Heart left ventricle (tissue), 16 donors: ENCODE data around the gene FBXW8. TPM values are rescaled to one million over a fixed set of nuclear protein-coding genes. Genes with fewer than 3 reads are reported as not detected.

Experiments used
- ATAC-seq, 4 donors: fragments of 200-7000 bp; cut with Tn5 transposase; one replicate each; pipeline ENCODE4 v1.9.1; 2020 to 2022; ENCODE audit warnings: moderate library complexity in 4 of 4, mild to moderate bottlenecking in 3 of 4, moderate number of reproducible peaks in 1 of 4
- DNase-seq, 5 donors: peaks; one replicate each; pipeline ENCODE4 v3.0.0-alpha.2; 2020
- H3K27ac ChIP-seq, 12 donors: fragments of 200-600 bp; sonication (generic) in 4 of 12; one replicate each; pipeline versions ENCODE4 v1.5.0 to v1.8.0; 2016 to 2022; ENCODE audit warnings: mild to moderate bottlenecking in 2 of 12
- H3K27me3 ChIP-seq, 9 donors: fragments of 200-600 bp; sonication (generic) in 2 of 9; one replicate each; pipeline versions ENCODE4 v1.5.1 to v1.8.0; 2016 to 2022; ENCODE audit warnings: mild to moderate bottlenecking in 3 of 9
- H3K36me3 ChIP-seq, 9 donors: fragments of 200-600 bp; sonication (generic) in 2 of 9; one replicate each; pipeline versions ENCODE4 v1.5.0 to v1.8.0; 2018 to 2022; ENCODE audit warnings: mild to moderate bottlenecking in 2 of 9
- H3K4me1 ChIP-seq, 12 donors: fragments of 200-600 bp; sonication (generic) in 4 of 12; one replicate each; pipeline versions ENCODE4 v1.5.0 to v1.8.0; 2016 to 2022; ENCODE audit warnings: mild to moderate bottlenecking in 3 of 12
- H3K4me3 ChIP-seq, 12 donors: fragments of 200-600 bp; sonication (generic) in 4 of 12; one replicate each; pipeline versions ENCODE4 v1.5.0 to v1.8.0; 2017 to 2022; ENCODE audit warnings: mild to moderate bottlenecking in 9 of 12, moderate library complexity in 4 of 12
- H3K9me3 ChIP-seq, 12 donors: fragments of 200-600 bp; sonication (generic) in 4 of 12; one replicate each; pipeline versions ENCODE4 v1.5.0 to v1.8.0; 2016 to 2022; ENCODE audit warnings: mild to moderate bottlenecking in 1 of 12
- POLR2A ChIP-seq, 2 donors: fragments of 450-650 bp; IDR thresholded peaks; one replicate each; pipeline ENCODE4 v1.6.1; 2017; ENCODE audit warnings: antibody characterized with exemption in 2 of 2, mild to moderate bottlenecking in 2 of 2, moderate library complexity in 2 of 2
- WGBS, 4 donors: extraction: QIAGEN DNeasy Blood & Tissue Kit in 2 of 4; methylation state at CpG; one replicate each; pipeline versions ENCODE4 v1.1.5 to v1.1.7; 2013 to 2018; 5-methylcytosine and 5-hydroxymethylcytosine counted together
- intact Hi-C, 10 donors: fragments of 100-400 bp; cut with DNase I; formaldehyde crosslinking; loops; one replicate each; pipeline versions ENCODE4 v1.11.1 to v1.14.2; 2022
- polyA plus RNA-seq, 2 donors: library from polyadenylated mRNA; stranded (reverse); fragments of 200-250 nt; gene quantifications; one replicate each; pipeline ENCODE4 v1.2.3, GENCODE V29; 2013
- total RNA-seq, 9 donors: library from RNA; depleted of rRNA in 2 of 9; stranded (reverse); fragments of >200 nt in 2 of 9; fragmentation: NEBNext Ultra II Directional in 3 of 9; extraction: Animal tissue kit (Norgen Biotek cat#: 25700) in 3 of 9; gene quantifications; one replicate each; pipeline versions ENCODE4 v1.1.0 to v1.2.4, GENCODE V29; 2016 to 2023
- TF ChIP-seq, protein P1 (sequence below), 12 donors: fragments of 200-600 bp; sonication (generic) in 4 of 12; IDR thresholded peaks; one replicate each; pipeline versions ENCODE4 v1.5.0 to v1.8.0; 2018 to 2022; ENCODE audit warnings: antibody characterized with exemption in 12 of 12, mild to moderate bottlenecking in 5 of 12
- donor health status: ischemic (EF 13 %, LVEDD 7.1; RV severe dilation, severe dysfunction).
- donor health status: healthy with polysubstance abuse.
- donor health status: DM: no; HTN: yes; CAD: no.
- donor health status: DM: no; HTN: no; CAD: no.
- donor health status: ischemic (EF 25% LVEDD 6.9; RV normal size, moderate dysfunction).
- donor health status: ischemic (EF 25% LVEDD 5.7; RV mildly dilated, moderate dysfunction).
- donor health status: healthy.
- donor health status: DM: yes; HTN: yes; CAD: no.
- donor health status: ischemic (EF 35%, LVEDD 5.7; RV mildly dilated, moderate dysfunction).
- donor health status: nonischemic (EF 11% LVEDD 7.7; RV severe dilation, severe dysfunction).
- donor health status: DM: yes; HTN: yes; CAD: no.
- donor health status: PGD.
- donor health status: ischemic (EF 29% LVEDD 5.4; RV normal size, mild dysfunction).
- donor health status: nonischemic (EF 23%, LVEDD 6.1; RV moderate dilation, normal function).

The FBXW8 gene
- total and polyA plus RNA-seq, 11 donors, result 2.4 to 9.7 (median 7.0) TPM

DNA sequence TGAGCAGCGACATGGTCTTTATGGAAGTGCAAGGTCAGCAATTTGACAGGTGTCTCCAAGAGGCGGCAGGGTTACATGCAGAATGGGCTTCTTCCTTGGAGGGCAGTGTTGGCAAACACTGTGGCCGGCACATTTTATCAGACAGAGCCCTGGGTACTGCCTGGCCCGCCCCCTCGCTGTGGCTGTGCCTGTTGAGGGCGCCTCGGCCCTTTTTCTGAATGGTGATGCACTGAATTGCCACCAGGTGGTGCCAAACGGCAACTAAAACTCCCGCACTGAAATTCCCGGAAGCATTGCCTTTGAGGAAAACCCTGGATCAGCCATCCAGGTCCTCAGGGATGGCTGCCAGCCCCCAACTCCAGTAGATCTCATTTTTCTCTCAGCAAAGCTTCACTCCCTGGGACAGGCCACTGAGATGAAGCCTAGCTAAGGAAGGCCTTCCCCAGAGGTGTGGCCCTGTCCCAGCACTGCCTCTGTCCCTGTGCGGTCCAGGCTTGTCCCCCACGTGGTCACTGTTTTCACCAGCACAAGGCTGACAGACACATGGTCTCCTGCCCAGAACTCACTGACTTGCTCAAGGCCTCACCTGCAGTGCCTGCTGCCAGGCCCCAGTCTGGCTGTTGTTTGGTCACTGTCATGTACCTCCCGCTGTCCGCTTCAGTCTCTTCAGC lies 114.9 kb downstream of the FBXW8 start:
- 26 to 31% (median 29%) methylated on average over 10 to 14 of the region's 14 CpGs for WGBS, 4 donors
- DNase-seq, result peak in 4 of 5 donors; percentile 68 to 73 (median 70)
- Histone ChIP-seq H3K36me3 (peaks cover 0 to 80% (median 59%) of the 10 kb centered on the region in 9 donors), H3K4me1 (peaks cover 0 to 26% (median 9%) of the 10 kb centered on the region in 12 donors), H3K4me3 (no peak overlapping the region), H3K27ac (peak overlapping the region in 9 of 12 donors; percentile 20 to 65 (median 52)), H3K9me3 (no peaks in the 10 kb centered on the region), H3K27me3 (no peaks in the 10 kb centered on the region)
- intact Hi-C loops, result loop anchor here (1.0 to 10.0 kb wide), 13 partner anchors 72 to 321 kb away; partner anchors contain the start of gene TESC (in 2 of the 10)
- TF ChIP-seq POLR2A (IDR thresholded peaks at IDR 0.05), result no peak
- TF ChIP-seq, protein P1, sequence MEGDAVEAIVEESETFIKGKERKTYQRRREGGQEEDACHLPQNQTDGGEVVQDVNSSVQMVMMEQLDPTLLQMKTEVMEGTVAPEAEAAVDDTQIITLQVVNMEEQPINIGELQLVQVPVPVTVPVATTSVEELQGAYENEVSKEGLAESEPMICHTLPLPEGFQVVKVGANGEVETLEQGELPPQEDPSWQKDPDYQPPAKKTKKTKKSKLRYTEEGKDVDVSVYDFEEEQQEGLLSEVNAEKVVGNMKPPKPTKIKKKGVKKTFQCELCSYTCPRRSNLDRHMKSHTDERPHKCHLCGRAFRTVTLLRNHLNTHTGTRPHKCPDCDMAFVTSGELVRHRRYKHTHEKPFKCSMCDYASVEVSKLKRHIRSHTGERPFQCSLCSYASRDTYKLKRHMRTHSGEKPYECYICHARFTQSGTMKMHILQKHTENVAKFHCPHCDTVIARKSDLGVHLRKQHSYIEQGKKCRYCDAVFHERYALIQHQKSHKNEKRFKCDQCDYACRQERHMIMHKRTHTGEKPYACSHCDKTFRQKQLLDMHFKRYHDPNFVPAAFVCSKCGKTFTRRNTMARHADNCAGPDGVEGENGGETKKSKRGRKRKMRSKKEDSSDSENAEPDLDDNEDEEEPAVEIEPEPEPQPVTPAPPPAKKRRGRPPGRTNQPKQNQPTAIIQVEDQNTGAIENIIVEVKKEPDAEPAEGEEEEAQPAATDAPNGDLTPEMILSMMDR (IDR thresholded peaks at IDR 0.05), result peak; percentile 89 to 98 (median 94)
- peak; percentile 84 to 94 (median 88) for ATAC-seq

DNA sequence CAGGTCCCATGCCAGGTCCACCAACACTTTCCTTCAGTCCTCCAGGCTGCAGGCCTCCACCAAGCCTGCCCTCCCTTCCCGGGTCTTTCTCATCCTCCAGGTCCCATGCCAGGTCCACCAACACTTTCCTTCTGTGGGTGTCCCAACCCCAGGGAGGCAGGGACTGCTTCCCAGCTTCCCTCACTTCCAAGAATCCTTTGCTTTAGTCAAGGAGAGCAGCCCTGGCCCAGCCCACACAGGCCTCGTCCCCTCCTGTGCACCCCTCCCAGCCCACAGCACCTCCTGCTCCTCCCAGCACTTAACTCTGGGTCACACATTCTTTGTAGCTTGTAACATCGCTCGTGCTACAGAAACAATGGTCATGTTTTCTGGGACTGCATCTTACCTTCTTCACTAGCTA lies 115.6 kb downstream of the FBXW8 start:
- H3K4me1 ChIP-seq, result peaks cover 0 to 30% (median 9%) of the 10 kb centered on the region in 12 donors
- intact Hi-C loops, result loop anchor here in 6 of 10 donors (5.0 to 10.0 kb wide), 6 partner anchors 71 to 322 kb away; partner anchors contain the start of gene TESC (in 2 of the 6)
- peaks cover 0 to 80% (median 59%) of the 10 kb centered on the region in 9 donors for H3K36me3 ChIP-seq
- ATAC-seq (peak in 2 of 4 donors; percentile 3 to 8), DNase-seq (no peak)
- H3K27me3 ChIP-seq, result no peaks in the 10 kb centered on the region
- H3K4me3 ChIP-seq, result no peak overlapping the region
- TF ChIP-seq POLR2A (IDR thresholded peaks at IDR 0.05), result no peak
- TF ChIP-seq, protein P1 (IDR thresholded peaks at IDR 0.05), result no peak
- peak overlapping the region in 7 of 12 donors; percentile 33 to 58 (median 52) for H3K27ac ChIP-seq
- WGBS, 4 donors, result 61 to 62% (median 61%) methylated on average over 4 of the region's 4 CpGs
- no peaks in the 10 kb centered on the region for H3K9me3 ChIP-seq

DNA sequence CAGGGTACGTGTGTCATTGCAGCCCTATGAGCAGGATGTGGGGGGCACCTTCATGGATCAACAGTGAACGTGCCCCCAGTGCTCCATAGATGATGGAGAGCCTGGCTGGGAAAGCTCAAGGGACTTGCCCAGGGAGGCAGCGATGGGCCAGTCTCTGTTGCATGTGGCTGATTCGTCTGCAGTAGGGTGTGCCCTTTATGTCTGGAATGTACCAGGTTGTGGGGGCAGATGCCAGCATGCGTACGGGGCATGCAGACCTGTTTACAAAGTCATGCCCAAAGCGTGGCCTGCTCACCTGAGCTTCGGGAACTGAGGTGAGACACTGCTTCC lies 116.1 kb downstream of the FBXW8 start:
- DNase-seq (no peak), ATAC-seq (no peak)
- TF ChIP-seq, protein P1 (IDR thresholded peaks at IDR 0.05), result no peak
- TF ChIP-seq POLR2A (IDR thresholded peaks at IDR 0.05), result no peak
- Histone ChIP-seq H3K36me3 (peaks cover 0 to 77% (median 59%) of the 10 kb centered on the region in 9 donors), H3K4me3 (no peak overlapping the region), H3K9me3 (no peaks in the 10 kb centered on the region), H3K27me3 (no peaks in the 10 kb centered on the region), H3K27ac (peak overlapping the region in 5 of 12 donors; percentile 33 to 58 (median 52)), H3K4me1 (peaks cover 0 to 30% (median 9%) of the 10 kb centered on the region in 12 donors)
- 72 to 89% (median 81%) methylated on average over 3 to 8 of the region's 8 CpGs for WGBS, 4 donors
- intact Hi-C loops, result loop anchor here in 6 of 10 donors (5.0 to 10.0 kb wide), 6 partner anchors 70 to 322 kb away; partner anchors contain the start of gene TESC (in 2 of the 6)
